Stomach (tissue), 19 donors: ENCODE results near the gene LUM. TPM values are rescaled to one million over a fixed set of nuclear protein-coding genes. Genes with fewer than 3 reads are reported as not detected.

Source experiments
- DNase-seq, 2 donors: peaks; one replicate each; pipeline versions ENCODE4 v3.0.0 to v3.0.0-alpha.2; 2013 to 2019
- H3K27ac ChIP-seq, 5 donors: fragments of 200-600 bp in 4 of 5; sonication (generic) in 4 of 5; one replicate each; pipeline ENCODE4 v1.5.1; 2013 to 2019; ENCODE audit warnings: mild to moderate bottlenecking in 1 of 5, moderate library complexity in 1 of 5
- H3K27me3 ChIP-seq, 3 donors: fragments of 200-600 bp; sonication (generic); one replicate each; pipeline ENCODE4 v1.5.1; 2017 to 2019; ENCODE audit warnings: mixed run types in 1 of 3
- H3K36me3 ChIP-seq, 4 donors: fragments of 200-600 bp; sonication (generic); 1 replicate in 3 of 4; 2 replicates in 1 of 4; pipeline ENCODE4 v1.5.1; 2016 to 2019
- H3K4me1 ChIP-seq, 4 donors: fragments of 200-600 bp; sonication (generic); one replicate each; pipeline ENCODE4 v1.5.1; 2016 to 2019
- H3K4me3 ChIP-seq, 4 donors: fragments of 200-600 bp; sonication (generic) in 3 of 4; one replicate each; pipeline ENCODE4 v1.5.1; 2016 to 2019; ENCODE audit warnings: mild to moderate bottlenecking in 1 of 4
- H3K9me3 ChIP-seq, 4 donors: fragments of 200-600 bp; sonication (generic); one replicate each; pipeline ENCODE4 v1.5.1; 2016 to 2019
- EP300 ChIP-seq: sonication (generic); formaldehyde crosslinking; IDR thresholded peaks from one replicate; pipeline ENCODE4 v1.6.1; 2017; ENCODE audit warnings: antibody characterized with exemption
- POLR2A ChIP-seq, 4 donors: fragments of 450-650 bp; IDR thresholded peaks; one replicate each; pipeline ENCODE4 v1.6.1; 2016; ENCODE audit warnings: antibody characterized with exemption in 4 of 4, control low read depth in 2 of 4, mild to moderate bottlenecking in 1 of 4, moderate library complexity in 1 of 4
- POLR2AphosphoS5 ChIP-seq, 3 donors: sonication (generic); formaldehyde crosslinking; IDR thresholded peaks; one replicate each; pipeline ENCODE4 v1.6.1; 2016; ENCODE audit warnings: antibody characterized with exemption in 3 of 3
- WGBS, 5 donors: extraction: QIAGEN DNeasy Blood & Tissue Kit in 3 of 5; methylation state at CpG; one replicate each; pipeline versions ENCODE4 v1.1.5 to v1.1.7; 2013 to 2018; 5-methylcytosine and 5-hydroxymethylcytosine counted together
- intact Hi-C: fragments of 100-400 bp; cut with DNase I; formaldehyde crosslinking; loops from one replicate; pipeline ENCODE4 v1.15.1; 2023; ENCODE audit warnings: low total_unique reads
- long read RNA-seq, 10 donors: transcript quantifications; one replicate each; lab custom pipeline, GENCODE V29; 2026
- polyA plus RNA-seq, 3 donors: library from polyadenylated mRNA; stranded (reverse); fragments of 200-250 nt; gene quantifications; one replicate each; pipeline ENCODE4 v1.2.3, GENCODE V29; 2013
- total RNA-seq, 5 donors: library from RNA; depleted of rRNA; stranded (reverse); fragments of >200 nt; gene quantifications; one replicate each; pipeline versions ENCODE4 v1.1.0 to v1.2.3, GENCODE V29; 2014 to 2016
- TF ChIP-seq, protein P1 (sequence below), 7 experiments: fragments of 450-650 bp in 4 of 7; fragments of 200-600 bp in 3 of 7; sonication (generic) in 3 of 7; IDR thresholded peaks; one replicate each; pipeline ENCODE4 v1.5.1; 2016 to 2019; ENCODE audit warnings: antibody characterized with exemption in 7 of 7, control low read depth in 2 of 7, mild to moderate bottlenecking in 1 of 7
- donor health status: healthy with polysubstance abuse.
- donor health status: Bipolar disorder and iron deficiency.
- donor health status: healthy.

LUM gene, protein sequence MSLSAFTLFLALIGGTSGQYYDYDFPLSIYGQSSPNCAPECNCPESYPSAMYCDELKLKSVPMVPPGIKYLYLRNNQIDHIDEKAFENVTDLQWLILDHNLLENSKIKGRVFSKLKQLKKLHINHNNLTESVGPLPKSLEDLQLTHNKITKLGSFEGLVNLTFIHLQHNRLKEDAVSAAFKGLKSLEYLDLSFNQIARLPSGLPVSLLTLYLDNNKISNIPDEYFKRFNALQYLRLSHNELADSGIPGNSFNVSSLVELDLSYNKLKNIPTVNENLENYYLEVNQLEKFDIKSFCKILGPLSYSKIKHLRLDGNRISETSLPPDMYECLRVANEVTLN
- 100 to 1,000 TPM in 1 of 5 donors, 10 to 100 TPM in 3, 1 to 10 TPM in 1; 7.0 to 486 (median 18.1) TPM for total RNA-seq
- 10 to 100 TPM in 2 of 3 donors, 1 to 10 TPM in 1; 6.9 to 46.1 (median 39.4) TPM for polyA plus RNA-seq
- long read RNA-seq, donor 1, transcript LUM-201 (3 exons, 3,008 nt): major isoform, 35 of 44 reads
- long read RNA-seq, donor 1, partial matches to known transcripts: 9 of 44 reads
- long read RNA-seq, donor 1, other reads (novel, unspliced or antisense): 0 of 44 reads
- long read RNA-seq, donor 2, transcript LUM-201 (3 exons, 3,008 nt): major isoform, 76 of 100 reads
- long read RNA-seq, donor 2, partial matches to known transcripts: 24 of 100 reads
- long read RNA-seq, donor 2, other reads (novel, unspliced or antisense): 0 of 100 reads
- long read RNA-seq, donor 3, transcript LUM-201 (3 exons, 3,008 nt): major isoform, 38 of 52 reads
- long read RNA-seq, donor 3, partial matches to known transcripts: 14 of 52 reads
- long read RNA-seq, donor 3, other reads (novel, unspliced or antisense): 0 of 52 reads
- long read RNA-seq, donor 4, transcript LUM-201 (3 exons, 3,008 nt): major isoform, 16 of 16 reads
- long read RNA-seq, donor 4, partial matches to known transcripts: 0 of 16 reads
- long read RNA-seq, donor 4, other reads (novel, unspliced or antisense): 0 of 16 reads
- long read RNA-seq, donor 5, transcript LUM-201 (3 exons, 3,008 nt): major isoform, 191 of 229 reads
- long read RNA-seq, donor 5, partial matches to known transcripts: 38 of 229 reads
- long read RNA-seq, donor 5, other reads (novel, unspliced or antisense): 0 of 229 reads
- long read RNA-seq, donor 6, transcript LUM-201 (3 exons, 3,008 nt): major isoform, 169 of 224 reads
- long read RNA-seq, donor 6, partial matches to known transcripts: 43 of 224 reads
- long read RNA-seq, donor 6, other reads (novel, unspliced or antisense): 12 of 224 reads
- long read RNA-seq, donor 7, transcript LUM-201 (3 exons, 3,008 nt): major isoform, 221 of 280 reads
- long read RNA-seq, donor 7, partial matches to known transcripts: 54 of 280 reads
- long read RNA-seq, donor 7, other reads (novel, unspliced or antisense): 5 of 280 reads
- long read RNA-seq, donor 8, transcript LUM-201 (3 exons, 3,008 nt): major isoform, 90 of 121 reads
- long read RNA-seq, donor 8, partial matches to known transcripts: 31 of 121 reads
- long read RNA-seq, donor 8, other reads (novel, unspliced or antisense): 0 of 121 reads
- long read RNA-seq, donor 9, transcript LUM-201 (3 exons, 3,008 nt): major isoform, 160 of 218 reads
- long read RNA-seq, donor 9, partial matches to known transcripts: 58 of 218 reads
- long read RNA-seq, donor 9, other reads (novel, unspliced or antisense): 0 of 218 reads
- long read RNA-seq, donor 10, transcript LUM-201 (3 exons, 3,008 nt): major isoform, 21 of 26 reads
- long read RNA-seq, donor 10, partial matches to known transcripts: 5 of 26 reads
- long read RNA-seq, donor 10, other reads (novel, unspliced or antisense): 0 of 26 reads

DNA sequence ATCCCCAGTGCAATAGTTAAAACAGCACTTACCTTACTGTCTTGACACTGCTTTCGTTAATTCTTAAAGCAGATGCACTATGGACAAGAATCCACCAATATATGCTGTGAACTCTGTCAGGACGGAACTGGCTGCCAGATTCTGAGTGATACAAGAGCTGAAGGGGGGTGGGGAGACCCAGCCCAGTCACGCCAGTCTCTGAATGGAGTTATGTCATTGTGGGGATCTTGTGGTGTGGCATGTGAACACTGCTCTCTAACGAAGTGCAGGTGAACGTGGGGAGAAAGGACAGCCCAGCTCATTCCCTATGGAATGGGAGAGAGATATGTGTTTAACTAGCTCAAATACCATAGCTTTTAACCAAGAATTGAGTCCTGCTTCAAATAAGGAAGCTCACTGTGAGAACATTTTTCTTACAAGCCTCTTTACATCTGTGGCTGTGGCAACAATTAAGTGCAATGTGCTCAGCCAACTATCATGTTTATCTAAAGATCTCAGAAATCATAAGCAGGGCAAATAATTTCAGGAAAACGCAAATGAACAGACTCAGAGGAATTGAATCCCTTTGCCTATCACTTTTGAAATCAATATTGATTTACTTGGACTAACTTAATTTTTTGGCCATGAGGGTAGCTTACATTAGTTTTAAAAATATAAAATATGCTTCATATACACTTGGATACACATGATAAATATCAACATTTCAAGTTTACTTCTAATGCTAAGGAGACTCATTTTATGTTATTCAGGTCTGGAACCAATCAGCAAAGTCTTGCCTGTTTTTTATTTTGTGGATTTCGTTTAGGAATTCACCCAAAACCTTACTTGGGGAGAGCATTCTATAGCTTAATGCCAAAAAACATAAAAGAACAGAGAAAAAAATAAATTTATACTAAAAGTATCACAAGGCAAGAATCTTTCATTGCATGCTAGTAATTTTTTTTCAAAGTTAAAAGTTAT, at the start of gene LUM:
Gene LUM (minus strand): TSS at position 129 of the 960 bp plus-strand sequence. CDS start 2,515 bp downstream, outside the sequence.
- 30 to 39% (median 34%) methylated on average over 7 of the region's 7 CpGs for WGBS, 5 donors
- no peak for TF ChIP-seq POLR2AphosphoS5 (IDR thresholded peaks at IDR 0.05)
- no peak for TF ChIP-seq POLR2A (IDR thresholded peaks at IDR 0.05)
- TF ChIP-seq, protein P1, sequence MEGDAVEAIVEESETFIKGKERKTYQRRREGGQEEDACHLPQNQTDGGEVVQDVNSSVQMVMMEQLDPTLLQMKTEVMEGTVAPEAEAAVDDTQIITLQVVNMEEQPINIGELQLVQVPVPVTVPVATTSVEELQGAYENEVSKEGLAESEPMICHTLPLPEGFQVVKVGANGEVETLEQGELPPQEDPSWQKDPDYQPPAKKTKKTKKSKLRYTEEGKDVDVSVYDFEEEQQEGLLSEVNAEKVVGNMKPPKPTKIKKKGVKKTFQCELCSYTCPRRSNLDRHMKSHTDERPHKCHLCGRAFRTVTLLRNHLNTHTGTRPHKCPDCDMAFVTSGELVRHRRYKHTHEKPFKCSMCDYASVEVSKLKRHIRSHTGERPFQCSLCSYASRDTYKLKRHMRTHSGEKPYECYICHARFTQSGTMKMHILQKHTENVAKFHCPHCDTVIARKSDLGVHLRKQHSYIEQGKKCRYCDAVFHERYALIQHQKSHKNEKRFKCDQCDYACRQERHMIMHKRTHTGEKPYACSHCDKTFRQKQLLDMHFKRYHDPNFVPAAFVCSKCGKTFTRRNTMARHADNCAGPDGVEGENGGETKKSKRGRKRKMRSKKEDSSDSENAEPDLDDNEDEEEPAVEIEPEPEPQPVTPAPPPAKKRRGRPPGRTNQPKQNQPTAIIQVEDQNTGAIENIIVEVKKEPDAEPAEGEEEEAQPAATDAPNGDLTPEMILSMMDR (IDR thresholded peaks at IDR 0.05): no peak
- TF ChIP-seq EP300: no peak
- Histone ChIP-seq H3K36me3 (no peaks in the 10 kb centered on the region), H3K27me3 (no peaks in the 10 kb centered on the region), H3K4me1 (peaks cover 0 to 8% (median 3%) of the 10 kb centered on the region in 4 donors), H3K9me3 (no peaks in the 10 kb centered on the region), H3K27ac (peak within 1 kb of the TSS in 3 of 5 donors; percentile 1 to 60 (median 60)), H3K4me3 (peak within 1 kb of the TSS in 1 of 4 donors; percentile 7)
- intact Hi-C loops: no loop called here
- DNase-seq: peak in 1 of 2 donors; percentile 80

DNA sequence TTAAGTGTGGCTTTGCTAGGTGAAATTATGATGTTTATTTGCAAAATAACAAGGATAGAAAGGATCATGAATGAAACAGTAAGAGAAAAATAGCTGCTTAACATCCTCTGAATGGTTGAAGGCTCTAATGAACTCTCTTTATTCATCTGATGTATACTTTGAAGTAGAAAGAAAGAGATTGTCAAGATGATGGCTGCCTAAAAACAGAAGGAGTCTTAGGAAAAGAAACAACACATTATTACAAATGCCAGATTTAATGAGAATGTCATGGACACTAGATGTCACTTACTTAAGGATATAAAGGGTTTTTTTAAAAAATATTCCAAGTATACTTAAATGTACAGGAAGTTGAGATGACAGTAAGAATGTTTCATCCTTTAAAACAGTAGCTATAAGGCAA, 49.7 kb upstream of the LUM start:
- TF ChIP-seq EP300 (no peak), POLR2A (IDR thresholded peaks at IDR 0.05) (no peak), POLR2AphosphoS5 (IDR thresholded peaks at IDR 0.05) (no peak)
- TF ChIP-seq, protein P1 (IDR thresholded peaks at IDR 0.05): no peak
- no peak for DNase-seq
- H3K36me3 ChIP-seq: peaks cover 0 to 5% (median 2%) of the 10 kb centered on the region in 4 donors
- H3K9me3 ChIP-seq: no peaks in the 10 kb centered on the region
- no peaks in the 10 kb centered on the region for H3K4me1 ChIP-seq
- H3K4me3 ChIP-seq: no peak overlapping the region
- intact Hi-C loops: no loop called here
- H3K27me3 ChIP-seq: no peaks in the 10 kb centered on the region
- H3K27ac ChIP-seq: no peak overlapping the region

DNA sequence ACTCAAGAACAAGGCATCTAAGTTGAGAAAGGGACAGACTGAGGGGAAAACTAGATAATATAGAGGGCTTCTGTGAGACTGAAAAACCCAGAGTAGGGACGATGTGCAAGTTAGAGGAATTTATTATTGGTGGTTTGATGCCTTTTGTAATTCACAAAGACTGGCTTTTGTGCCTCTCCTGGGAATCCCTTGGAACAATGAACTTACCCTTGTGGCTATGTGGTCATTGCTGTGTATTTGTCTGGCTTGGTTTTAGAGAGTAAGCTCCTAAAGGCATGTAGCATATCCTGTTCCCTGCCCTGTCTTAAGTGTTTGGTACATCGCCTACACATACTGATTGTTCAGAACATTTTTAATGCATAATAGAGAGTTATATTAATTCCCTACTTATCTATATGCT, 44.7 kb upstream of the LUM start:
- intact Hi-C loops: no loop called here
- H3K4me1 ChIP-seq: no peaks in the 10 kb centered on the region
- TF ChIP-seq EP300: no peak
- TF ChIP-seq, protein P1 (IDR thresholded peaks at IDR 0.05): no peak
- no peak for TF ChIP-seq POLR2A (IDR thresholded peaks at IDR 0.05)
- H3K27me3 ChIP-seq: no peaks in the 10 kb centered on the region
- H3K36me3 ChIP-seq: peaks cover 0 to 6% (median 4%) of the 10 kb centered on the region in 4 donors
- H3K4me3 ChIP-seq: no peak overlapping the region
- H3K27ac ChIP-seq: no peak overlapping the region
- no peak for DNase-seq
- 79 to 83% (median 81%) methylated on average over 2 of the region's 2 CpGs for WGBS, 5 donors
- H3K9me3 ChIP-seq: no peaks in the 10 kb centered on the region
